ENCODE measurements around the gene ZMAT2.

- TF ChIP-seq POLR2AphosphoS5 (IDR thresholded peaks at IDR 0.05; ENCODE audit: low read depth, low read length) (no peak), POLR2A (IDR thresholded peaks at IDR 0.05; ENCODE audit: low read depth, low read length) (no peak), TAF1 (IDR thresholded peaks at IDR 0.05; ENCODE audit: low read depth, low read length) (no peak)
Observed at GRCh38 chr5:140733098-140733497, 32.9 kb downstream of the ZMAT2 start.
